ENCODE data around the gene SPAAR. TPM values are rescaled to one million over a fixed set of nuclear protein-coding genes. Genes with fewer than 3 reads are reported as not detected.

SPAAR gene
- not detected in 2 replicates for total RNA-seq (2011; cell fraction: chromatin; rRNA removed; ENCODE audit: low replicate concordance)
- total RNA-seq (2011; cell fraction: nucleolus; rRNA removed) = not detected in 2 replicates
- total RNA-seq (2011; cell fraction: nucleoplasm; rRNA removed) = not detected in 2 replicates
- total RNA-seq (2014; rRNA removed) (not detected in 2 replicates), total RNA-seq (2014; rRNA removed; fragmentation: Illumina TruSeq; extraction: Trizol) (not detected in 2 replicates), total RNA-seq (2015; rRNA removed; fragmentation: Illumina TruSeq; extraction: Trizol) (not detected in 2 replicates), total RNA-seq (2021) (not detected in 2 replicates), polyA plus RNA-seq (2011; rRNA removed) (not detected in 2 replicates), polyA plus RNA-seq (2014; fragmentation: Illumina TruSeq; extraction: Trizol) (not detected in 2 replicates), polyA plus RNA-seq (2014; fragmentation: Nextera tagmentation; extraction: Ambion mirVana) (not detected), polyA plus RNA-seq (2014; rRNA removed) (not detected in 2 replicates), polyA minus RNA-seq (2011; rRNA and poly(A)+ RNA removed) (0.15 TPM in 1 of 2 replicates, not detected in the other), Bru-seq, nascent RNA (not detected), BruChase-seq, experiment 1, labeled RNA remaining after a 2-hour chase (not detected), BruChase-seq, experiment 2, labeled RNA remaining after a 6-hour chase (not detected)
- not detected in 2 replicates for polyA plus RNA-seq (2011; cell fraction: cytosol; rRNA removed)
- polyA plus RNA-seq (2011; cell fraction: nucleus; rRNA removed) = not detected in 2 replicates
- polyA plus RNA-seq (2012) = not detected in 2 replicates
- not detected in 2 replicates for polyA minus RNA-seq (2011; cell fraction: cytosol; rRNA and poly(A)+ RNA removed)
- not detected in 2 replicates for polyA minus RNA-seq (2011; cell fraction: nucleus; rRNA and poly(A)+ RNA removed)
- long read RNA-seq, experiment 1 = 0 reads
- long read RNA-seq, experiment 2 = 0 reads
- long read RNA-seq, experiment 3 = 0 reads

GRCh38 chr9:35909274-35909673, at the start of gene SPAAR:
Gene SPAAR (plus strand): TSS chr9:35909490. CDS start chr9:35910464, 974 bp downstream.
- Histone ChIP-seq H3K36me3 (ENCODE audit: control insufficient read depth, insufficient read depth, low read length) (no peaks in the 10 kb centered on the region), H2AFZ (ENCODE audit: low read depth, low read length) (no peak within 1 kb of the TSS), H3K27me3 (ENCODE audit: control insufficient read depth in 2 of 2, insufficient read depth in 2 of 2, low read length in 2 of 2) (no peaks in the 10 kb centered on the region), H3K79me2 (ENCODE audit: control insufficient read depth, insufficient read depth, low read length) (no peaks in the 10 kb centered on the region), H3K4me1 (replicated peaks in 1 of 2; ENCODE audit: control insufficient read depth in 2 of 2, insufficient read depth in 2 of 2, low read length in 2 of 2) (peaks cover 13 to 50% of the 10 kb centered on the region in 2 experiments; a peak in 4 of 5 replicates), H3K4me3 (no peak within 1 kb of the TSS), H3K27ac (ENCODE audit: extremely low read depth, low read depth, low read length) (no peak within 1 kb of the TSS), H3K9me3 (replicated peaks; ENCODE audit: control insufficient read depth, insufficient read depth, low read depth, low read length) (no peaks in the 10 kb centered on the region), H3K4me2 (ENCODE audit: insufficient read depth, low read length) (no peak within 1 kb of the TSS), H3K9ac (ENCODE audit: insufficient read depth in 1 of 2, low read depth in 2 of 2, low read length in 2 of 2) (peak within 1 kb of the TSS in 1 of 2 experiments; percentile 9; a peak in 1 of 4 replicates), H4K20me1 (replicated peaks; ENCODE audit: control insufficient read depth, insufficient read depth, low read length) (no peaks in the 10 kb centered on the region), H3K9me1 (ENCODE audit: control insufficient read depth, insufficient read depth, low read length) (no peaks in the 10 kb centered on the region)
- ChIA-PET CTCF (ENCODE audit: low intra/inter-chr PET ratio) (no interaction called here), POLR2A (no interaction called here)
- TF ChIP-seq PHB2 (IDR thresholded peaks at IDR 0.05; ENCODE audit: low read depth) (no peak), NR3C1 (CRISPR knock-in tag; IDR thresholded peaks at IDR 0.05) (no peak), ZNF76 (CRISPR knock-in tag; IDR thresholded peaks at IDR 0.05; ENCODE audit: borderline replicate concordance) (no peak)
- no TSS peak for BruUV-seq (replicated peaks)
- no peak for DNase-seq (ENCODE audit: extremely low read depth in 1 of 4, low spot score in 3 of 4)
- FAIRE-seq = no peak
- no peak for ATAC-seq
- intact Hi-C loops (cut with micrococcal nuclease) = no loop called here
- 79% methylated on average over 6 of the region's 11 CpGs for WGBS (ENCODE audit: insufficient coverage, low coverage, missing lambda C conversion rate)
- in situ Hi-C loops (cut with MboI) = no loop called here

GRCh38 chr9:35859990-35860339, 49.3 kb upstream of the SPAAR start:
- Histone ChIP-seq H3K9me3 (replicated peaks; ENCODE audit: control insufficient read depth, insufficient read depth, low read depth, low read length) (no peaks in the 10 kb centered on the region), H4K20me1 (replicated peaks; ENCODE audit: control insufficient read depth, insufficient read depth, low read length) (no peaks in the 10 kb centered on the region), H3K79me2 (ENCODE audit: control insufficient read depth, insufficient read depth, low read length) (no peaks in the 10 kb centered on the region), H3K36me3 (ENCODE audit: control insufficient read depth, insufficient read depth, low read length) (no peaks in the 10 kb centered on the region), H3K27ac (ENCODE audit: extremely low read depth, low read depth, low read length) (no peak overlapping the region), H3K27me3 (ENCODE audit: control insufficient read depth in 2 of 2, insufficient read depth in 2 of 2, low read length in 2 of 2) (peaks cover 18 to 78% of the 10 kb centered on the region in 2 experiments), H3K9ac (ENCODE audit: insufficient read depth in 1 of 2, low read depth in 2 of 2, low read length in 2 of 2) (no peak overlapping the region), H3K4me1 (replicated peaks in 1 of 2; ENCODE audit: control insufficient read depth in 2 of 2, insufficient read depth in 2 of 2, low read length in 2 of 2) (no peaks in the 10 kb centered on the region), H3K4me3 (no peak overlapping the region), H3K4me2 (ENCODE audit: insufficient read depth, low read length) (no peak overlapping the region), H2AFZ (ENCODE audit: low read depth, low read length) (no peak overlapping the region), H3K9me1 (ENCODE audit: control insufficient read depth, insufficient read depth, low read length) (no peaks in the 10 kb centered on the region)
- intact Hi-C loops (cut with micrococcal nuclease) = no loop called here
- FAIRE-seq (no peak), ATAC-seq (no peak), DNase-seq (ENCODE audit: extremely low read depth in 1 of 4, low spot score in 3 of 4) (no peak)
- BruUV-seq (replicated peaks) = no TSS peak
- in situ Hi-C loops (cut with MboI) = no loop called here
- 4% methylated on average over 3 of the region's 3 CpGs for WGBS (ENCODE audit: insufficient coverage, low coverage, missing lambda C conversion rate)
- CTCF ChIA-PET (ENCODE audit: low intra/inter-chr PET ratio) = no interaction called here
- POLR2A ChIA-PET = no interaction called here
- TF ChIP-seq XRCC3 (IDR thresholded peaks at IDR 0.05) = no peak
- no peak for TF ChIP-seq MYC (IDR thresholded peaks at IDR 0.05; ENCODE audit: low read depth, low read length)
- TF ChIP-seq MYC (CRISPR knock-in tag; IDR thresholded peaks at IDR 0.05; ENCODE audit: borderline replicate concordance, low read depth) = no peak
- TF ChIP-seq ZSCAN32 (CRISPR knock-in tag; IDR thresholded peaks at IDR 0.05) = no peak
- TF ChIP-seq PBX2 (CRISPR knock-in tag; IDR thresholded peaks at IDR 0.05; ENCODE audit: low read depth) = no peak
- no peak for TF ChIP-seq PBX2 (tag; conservative IDR thresholded peaks at IDR 0.05; ENCODE audit: low read depth)
- no peak for TF ChIP-seq FOXJ2 (tag; IDR thresholded peaks at IDR 0.05)
- TF ChIP-seq ZBTB7A (IDR thresholded peaks at IDR 0.05; ENCODE audit: borderline replicate concordance, control insufficient read depth, low read depth, low read length) = no peak
- TF ChIP-seq KDM5B (IDR thresholded peaks at IDR 0.05; ENCODE audit: insufficient replicate concordance, low read depth, low read length) = no peak

Data from K562 (cell line).